OCI-LY1 (cell line): Measurements from ENCODE around the gene UBE2N.

Experiments used
- H2AFZ ChIP-seq: fragments of 200-600 bp; sonication (generic), shearing (Covaris generic); 2 replicates; pipeline ENCODE4 v1.6.0; 2014; ENCODE audit warnings: antibody characterized with exemption, mild to moderate bottlenecking, low read length
- H3F3A ChIP-seq: fragments of 200-600 bp; sonication (generic), shearing (Covaris generic); 2 replicates; pipeline ENCODE4 v1.6.0; 2014; ENCODE audit warnings: mild to moderate bottlenecking, antibody characterized with exemption, low read length, moderate library complexity; ENCODE audit not compliant: insufficient read depth
- H3K27ac ChIP-seq: fragments of 200-600 bp; sonication (generic); 2 replicates; pipeline ENCODE4 v1.5.1; 2014; ENCODE audit warnings: low read length, mixed run types, mild to moderate bottlenecking, low read depth; ENCODE audit not compliant: poor library complexity, severe bottlenecking
- H3K27me3 ChIP-seq: fragments of 200-600 bp; sonication (generic); 2 replicates; pipeline ENCODE4 v1.6.0; 2014; ENCODE audit warnings: antibody characterized with exemption, mild to moderate bottlenecking, low read length, moderate library complexity; ENCODE audit not compliant: insufficient read depth
- H3K36me3 ChIP-seq: fragments of 200-600 bp; sonication (generic); 2 replicates; pipeline ENCODE4 v1.6.1; 2014; ENCODE audit warnings: mild to moderate bottlenecking, antibody characterized with exemption, low read length, moderate library complexity, mixed read lengths; ENCODE audit not compliant: insufficient read depth
- H3K4me1 ChIP-seq: fragments of 200-600 bp; sonication (generic); 2 replicates; pipeline ENCODE4 v1.5.1; 2014; ENCODE audit warnings: mild to moderate bottlenecking, low read length, moderate library complexity; ENCODE audit not compliant: insufficient read depth, severe bottlenecking
- H3K4me2 ChIP-seq: fragments of 200-600 bp; sonication (generic), shearing (Covaris generic); 2 replicates; pipeline ENCODE4 v1.6.1; 2014; ENCODE audit warnings: low read length
- H3K4me3 ChIP-seq: fragments of 200-600 bp; sonication (generic); 2 replicates; pipeline ENCODE4 v1.5.1; 2014; ENCODE audit warnings: low read length, low read depth, mild to moderate bottlenecking, mixed read lengths; ENCODE audit not compliant: poor library complexity, severe bottlenecking
- H3K79me2 ChIP-seq: fragments of 200-600 bp; shearing (Covaris generic); 2 replicates; pipeline ENCODE4 v1.6.1; 2016; ENCODE audit warnings: mixed run types, low read length, mixed read lengths; ENCODE audit not compliant: insufficient read depth
- H3K9ac ChIP-seq: fragments of 200-600 bp; sonication (generic), shearing (Covaris generic); 2 replicates; pipeline ENCODE4 v1.6.1; 2014; ENCODE audit warnings: mild to moderate bottlenecking, low read length, mixed read lengths
- H3K9me2 ChIP-seq: fragments of 200-600 bp; sonication (generic), shearing (Covaris generic); 2 replicates; pipeline ENCODE4 v1.6.1; 2014; ENCODE audit warnings: low read depth, mild to moderate bottlenecking, low read length, mixed read lengths
- H3K9me3 ChIP-seq: fragments of 200-600 bp; shearing (Covaris generic); 2 replicates; pipeline ENCODE4 v1.6.1; 2014; ENCODE audit warnings: low read length, mixed read lengths
- H4K20me1 ChIP-seq: fragments of 200-600 bp; sonication (generic), shearing (Covaris generic); 2 replicates; pipeline ENCODE4 v1.6.0; 2016; ENCODE audit warnings: mild to moderate bottlenecking, low read length; ENCODE audit not compliant: insufficient read depth
- EZH2 ChIP-seq: fragments of 200-600 bp; sonication (generic), shearing (Covaris generic); IDR thresholded peaks from 2 replicates; pipeline ENCODE4 v1.8.0; 2017; ENCODE audit warnings: borderline replicate concordance, mixed run types, mild to moderate bottlenecking, antibody characterized with exemption, low read length, moderate library complexity, mixed read lengths
- TF ChIP-seq, protein P1 (sequence below): fragments of 200-600 bp; sonication (generic), shearing (Covaris generic); IDR thresholded peaks from 2 replicates; pipeline ENCODE4 v1.5.1; 2017; ENCODE audit warnings: mild to moderate bottlenecking, antibody characterized with exemption, low read length, moderate library complexity, mixed read lengths

Gene UBE2N

GRCh38 chr12:93408813-93409212, 32.9 kb downstream of the UBE2N start:
- H3K9me2 ChIP-seq = no peaks in the 10 kb centered on the region
- no peak overlapping the region for H3K27ac ChIP-seq
- TF ChIP-seq, protein P1, sequence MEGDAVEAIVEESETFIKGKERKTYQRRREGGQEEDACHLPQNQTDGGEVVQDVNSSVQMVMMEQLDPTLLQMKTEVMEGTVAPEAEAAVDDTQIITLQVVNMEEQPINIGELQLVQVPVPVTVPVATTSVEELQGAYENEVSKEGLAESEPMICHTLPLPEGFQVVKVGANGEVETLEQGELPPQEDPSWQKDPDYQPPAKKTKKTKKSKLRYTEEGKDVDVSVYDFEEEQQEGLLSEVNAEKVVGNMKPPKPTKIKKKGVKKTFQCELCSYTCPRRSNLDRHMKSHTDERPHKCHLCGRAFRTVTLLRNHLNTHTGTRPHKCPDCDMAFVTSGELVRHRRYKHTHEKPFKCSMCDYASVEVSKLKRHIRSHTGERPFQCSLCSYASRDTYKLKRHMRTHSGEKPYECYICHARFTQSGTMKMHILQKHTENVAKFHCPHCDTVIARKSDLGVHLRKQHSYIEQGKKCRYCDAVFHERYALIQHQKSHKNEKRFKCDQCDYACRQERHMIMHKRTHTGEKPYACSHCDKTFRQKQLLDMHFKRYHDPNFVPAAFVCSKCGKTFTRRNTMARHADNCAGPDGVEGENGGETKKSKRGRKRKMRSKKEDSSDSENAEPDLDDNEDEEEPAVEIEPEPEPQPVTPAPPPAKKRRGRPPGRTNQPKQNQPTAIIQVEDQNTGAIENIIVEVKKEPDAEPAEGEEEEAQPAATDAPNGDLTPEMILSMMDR = no peak
- no peak for TF ChIP-seq EZH2
- no peaks in the 10 kb centered on the region for H3K4me1 ChIP-seq
- H3F3A ChIP-seq = no peaks in the 10 kb centered on the region; the same call in 1 of the 2 replicates
- H3K27me3 ChIP-seq = no peaks in the 10 kb centered on the region
- H3K36me3 ChIP-seq = peaks cover 36% of the 10 kb centered on the region
- H3K9me3 ChIP-seq = no peaks in the 10 kb centered on the region
- H3K79me2 ChIP-seq = peaks cover 18% of the 10 kb centered on the region
- no peak overlapping the region for H3K4me3 ChIP-seq
- H3K4me2 ChIP-seq = no peak overlapping the region
- no peaks in the 10 kb centered on the region for H4K20me1 ChIP-seq
- H3K9ac ChIP-seq = no peak overlapping the region
- H2AFZ ChIP-seq = no peak overlapping the region

DNA sequence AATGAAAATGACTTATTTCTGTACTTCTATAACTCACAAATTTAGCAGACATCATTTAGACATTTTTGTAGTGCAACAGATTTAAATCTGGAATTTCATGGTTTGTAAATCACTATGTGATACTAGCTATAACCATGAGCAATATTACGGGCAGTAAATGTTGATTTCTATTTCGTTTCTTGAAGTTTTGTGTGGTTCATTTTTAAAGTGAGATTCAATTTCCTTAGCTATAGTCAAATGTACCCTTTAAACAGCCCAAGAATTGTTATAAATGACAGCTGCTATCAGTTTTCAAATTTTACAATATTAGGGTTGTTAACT, 33.8 kb downstream of the UBE2N start:
- no peaks in the 10 kb centered on the region for H3K9me3 ChIP-seq
- no peak overlapping the region for H3K27ac ChIP-seq
- H2AFZ ChIP-seq = no peak overlapping the region
- H3K27me3 ChIP-seq = no peaks in the 10 kb centered on the region
- peaks cover 9% of the 10 kb centered on the region for H3K79me2 ChIP-seq
- H4K20me1 ChIP-seq = no peaks in the 10 kb centered on the region
- peaks cover 36% of the 10 kb centered on the region for H3K36me3 ChIP-seq
- H3K4me2 ChIP-seq = no peak overlapping the region
- H3K4me3 ChIP-seq = no peak overlapping the region
- H3K9ac ChIP-seq = no peak overlapping the region
- no peaks in the 10 kb centered on the region for H3K4me1 ChIP-seq
- TF ChIP-seq, protein P1 = no peak
- no peak for TF ChIP-seq EZH2
- no peaks in the 10 kb centered on the region for H3K9me2 ChIP-seq
- no peaks in the 10 kb centered on the region; the same call in 1 of the 2 replicates for H3F3A ChIP-seq

DNA sequence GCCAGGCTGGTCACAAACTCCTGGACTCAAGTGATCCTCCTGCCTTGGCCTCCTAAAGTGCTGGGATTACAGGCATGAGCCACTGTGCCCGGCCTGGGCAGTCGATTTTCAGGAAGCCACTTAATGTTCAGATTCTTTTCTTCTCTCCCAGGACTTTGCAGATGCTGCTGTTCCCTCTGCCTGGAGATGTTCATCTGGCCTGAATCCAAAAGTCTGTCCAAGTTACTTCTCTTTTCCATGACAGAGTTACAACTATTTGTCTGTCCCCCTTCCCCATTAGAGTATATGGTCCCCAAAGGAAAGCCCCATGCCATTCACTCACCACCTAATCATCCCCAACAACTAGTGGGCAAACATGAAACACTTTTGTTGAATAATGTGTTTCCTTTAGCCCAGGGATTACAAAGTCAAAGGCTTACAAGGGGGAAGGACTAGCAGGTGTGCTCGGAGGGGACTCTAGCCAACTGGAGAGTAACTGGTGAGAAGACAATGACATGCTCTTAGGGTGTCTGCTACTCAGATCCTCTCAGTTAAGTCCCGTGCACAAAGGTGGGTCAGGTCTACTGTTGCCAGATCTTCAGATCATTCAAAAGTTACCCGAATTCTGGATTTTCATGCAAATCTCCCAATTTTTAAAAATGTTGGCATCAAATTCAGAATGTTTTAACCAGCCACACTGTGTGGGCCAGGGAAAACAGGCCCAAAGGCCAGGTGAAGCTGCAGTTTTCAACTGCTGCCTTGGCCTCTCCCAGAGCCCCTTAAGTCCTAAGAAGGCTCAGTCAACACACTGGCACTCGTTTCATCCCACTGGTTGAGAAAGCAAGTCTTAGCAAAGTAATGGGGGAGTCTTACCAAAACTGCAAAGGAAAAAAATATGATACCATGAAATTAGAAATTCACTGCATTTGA, 34.4 kb downstream of the UBE2N start:
- Histone ChIP-seq H3K79me2 (peaks cover 5% of the 10 kb centered on the region), H3K27ac (no peak overlapping the region), H4K20me1 (no peaks in the 10 kb centered on the region), H2AFZ (no peak overlapping the region), H3K9me2 (no peaks in the 10 kb centered on the region), H3K4me3 (no peak overlapping the region), H3K9ac (no peak overlapping the region), H3K27me3 (no peaks in the 10 kb centered on the region), H3K36me3 (peaks cover 36% of the 10 kb centered on the region), H3K9me3 (no peaks in the 10 kb centered on the region), H3K4me2 (no peak overlapping the region), H3K4me1 (no peaks in the 10 kb centered on the region), H3F3A (no peaks in the 10 kb centered on the region; the same call in 1 of the 2 replicates)
- TF ChIP-seq EZH2 = no peak
- TF ChIP-seq, protein P1 = no peak
